Loucy (cell line): ENCODE data around the gene GABBR2.

Source experiments
- H2AFZ ChIP-seq: fragments of 200-600 bp; sonication (generic); 2 replicates; pipeline ENCODE4 v1.6.0; 2016; ENCODE audit warnings: antibody characterized with exemption, mild to moderate bottlenecking, low read length, moderate library complexity
- H3F3A ChIP-seq: fragments of 200-600 bp; 2 replicates; pipeline ENCODE4 v1.6.0; 2016; ENCODE audit warnings: antibody characterized with exemption, low read depth, mild to moderate bottlenecking
- H3K27me3 ChIP-seq: fragments of 200-600 bp; sonication (generic); 2 replicates; pipeline ENCODE4 v1.6.1; 2014; ENCODE audit warnings: low read length, mild to moderate bottlenecking; ENCODE audit not compliant: insufficient read depth, poor library complexity, severe bottlenecking
- H3K36me3 ChIP-seq: fragments of 200-600 bp; sonication (generic); 2 replicates; pipeline ENCODE4 v1.6.1; 2016; ENCODE audit warnings: low read length; ENCODE audit not compliant: insufficient read depth
- H3K4me1 ChIP-seq: fragments of 200-600 bp; sonication (generic); 2 replicates; pipeline ENCODE4 v1.5.1; 2014; ENCODE audit warnings: low read length, mild to moderate bottlenecking; ENCODE audit not compliant: insufficient read depth, poor library complexity, severe bottlenecking
- H3K4me2 ChIP-seq: fragments of 200-600 bp; sonication (generic); 2 replicates; pipeline ENCODE4 v1.6.0; 2014; ENCODE audit warnings: antibody characterized with exemption, low read length, low read depth, mild to moderate bottlenecking; ENCODE audit not compliant: poor library complexity, severe bottlenecking
- H3K4me3 ChIP-seq: fragments of 200-600 bp; sonication (generic); 2 replicates; pipeline ENCODE4 v1.5.1; 2014; ENCODE audit warnings: low read length, mild to moderate bottlenecking, mixed read lengths; ENCODE audit not compliant: poor library complexity, severe bottlenecking
- H3K79me2 ChIP-seq: fragments of 200-600 bp; sonication (generic); 2 replicates; pipeline ENCODE4 v1.6.1; 2014; ENCODE audit warnings: low read length; ENCODE audit not compliant: insufficient read depth
- H3K9ac ChIP-seq: fragments of 200-600 bp; sonication (generic); 2 replicates; pipeline ENCODE4 v1.6.0; 2014; ENCODE audit warnings: mild to moderate bottlenecking, low read depth, low read length, moderate library complexity; ENCODE audit not compliant: poor library complexity, severe bottlenecking
- H3K9me2 ChIP-seq: fragments of 200-600 bp; sonication (generic); replicated peaks from 2 replicates; pipeline ENCODE4 v1.6.1; 2016; ENCODE audit warnings: low read depth, low read length, mixed read lengths
- H3K9me3 ChIP-seq: fragments of 200-600 bp; sonication (generic); 2 replicates; pipeline ENCODE4 v1.6.1; 2014; ENCODE audit warnings: mild to moderate bottlenecking, antibody characterized with exemption, low read length, low read depth; ENCODE audit not compliant: insufficient read depth
- H4K20me1 ChIP-seq: fragments of 200-600 bp; sonication (generic); 2 replicates; pipeline ENCODE4 v1.6.0; 2014; ENCODE audit warnings: antibody characterized with exemption, low read length, mild to moderate bottlenecking; ENCODE audit not compliant: insufficient read depth, poor library complexity, severe bottlenecking
- EZH2phosphoT487 ChIP-seq: fragments of 200-600 bp; IDR thresholded peaks from 2 replicates; pipeline ENCODE4 v1.6.1; 2018; ENCODE audit warnings: antibody characterized with exemption, mild to moderate bottlenecking, moderate library complexity, borderline replicate concordance
- TF ChIP-seq, protein P1 (sequence below): fragments of 200-600 bp; sonication (generic); conservative IDR thresholded peaks from 2 replicates; pipeline ENCODE4 v1.5.1; 2014; ENCODE audit warnings: mild to moderate bottlenecking, antibody characterized with exemption, low read length

Gene GABBR2

DNA sequence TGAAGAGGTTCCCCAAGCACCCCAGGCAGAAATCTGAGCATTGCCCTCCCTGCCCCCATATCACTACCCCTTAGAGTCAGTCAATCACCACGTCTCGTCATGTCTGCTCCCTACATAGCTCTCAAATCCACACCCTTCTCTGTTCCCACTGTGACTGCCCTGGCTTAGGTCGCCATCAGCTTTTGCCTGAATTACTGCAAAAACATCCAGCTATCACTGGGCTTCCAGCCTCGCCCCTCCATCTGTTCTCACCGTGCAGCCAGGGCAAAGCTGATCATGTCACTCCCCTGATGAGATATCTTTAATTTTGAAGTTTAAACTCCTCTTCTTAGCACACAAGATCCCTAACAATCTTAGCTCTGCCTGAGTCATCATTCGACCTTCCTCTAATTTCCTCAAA, 363.7 kb downstream of the GABBR2 start:
- Histone ChIP-seq H3K9ac (no peak overlapping the region), H3K9me3 (no peaks in the 10 kb centered on the region), H4K20me1 (no peaks in the 10 kb centered on the region), H3K9me2 (no peaks in the 10 kb centered on the region), H3K79me2 (no peaks in the 10 kb centered on the region), H2AFZ (no peak overlapping the region), H3K4me1 (no peaks in the 10 kb centered on the region), H3K36me3 (no peaks in the 10 kb centered on the region), H3K4me3 (no peak overlapping the region), H3K27me3 (no peaks in the 10 kb centered on the region), H3K4me2 (no peak overlapping the region), H3F3A (no peaks in the 10 kb centered on the region)
- TF ChIP-seq, protein P1, sequence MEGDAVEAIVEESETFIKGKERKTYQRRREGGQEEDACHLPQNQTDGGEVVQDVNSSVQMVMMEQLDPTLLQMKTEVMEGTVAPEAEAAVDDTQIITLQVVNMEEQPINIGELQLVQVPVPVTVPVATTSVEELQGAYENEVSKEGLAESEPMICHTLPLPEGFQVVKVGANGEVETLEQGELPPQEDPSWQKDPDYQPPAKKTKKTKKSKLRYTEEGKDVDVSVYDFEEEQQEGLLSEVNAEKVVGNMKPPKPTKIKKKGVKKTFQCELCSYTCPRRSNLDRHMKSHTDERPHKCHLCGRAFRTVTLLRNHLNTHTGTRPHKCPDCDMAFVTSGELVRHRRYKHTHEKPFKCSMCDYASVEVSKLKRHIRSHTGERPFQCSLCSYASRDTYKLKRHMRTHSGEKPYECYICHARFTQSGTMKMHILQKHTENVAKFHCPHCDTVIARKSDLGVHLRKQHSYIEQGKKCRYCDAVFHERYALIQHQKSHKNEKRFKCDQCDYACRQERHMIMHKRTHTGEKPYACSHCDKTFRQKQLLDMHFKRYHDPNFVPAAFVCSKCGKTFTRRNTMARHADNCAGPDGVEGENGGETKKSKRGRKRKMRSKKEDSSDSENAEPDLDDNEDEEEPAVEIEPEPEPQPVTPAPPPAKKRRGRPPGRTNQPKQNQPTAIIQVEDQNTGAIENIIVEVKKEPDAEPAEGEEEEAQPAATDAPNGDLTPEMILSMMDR: no peak
- no peak for TF ChIP-seq EZH2phosphoT487

DNA sequence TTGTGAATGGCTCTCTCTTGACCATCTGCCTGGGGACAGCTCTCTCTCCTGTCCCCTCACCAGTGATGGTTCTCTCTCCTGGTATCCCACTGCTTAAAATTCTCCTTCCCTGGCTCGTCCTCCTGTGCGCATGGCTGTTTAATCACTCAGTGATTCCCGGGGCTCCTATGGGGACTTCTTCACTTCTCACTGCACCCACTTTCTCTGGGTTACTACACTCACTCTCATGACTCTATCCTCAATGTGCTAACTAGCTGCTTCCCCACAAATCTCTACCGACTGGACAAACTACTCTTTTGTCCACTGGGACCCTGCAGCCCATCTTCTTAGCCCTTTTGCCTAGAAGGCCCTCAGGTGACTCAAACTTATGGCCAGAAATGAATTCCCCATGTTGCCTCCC, 364.2 kb downstream of the GABBR2 start:
- H3K9me2 ChIP-seq: no peaks in the 10 kb centered on the region
- H2AFZ ChIP-seq: no peak overlapping the region
- H4K20me1 ChIP-seq: no peaks in the 10 kb centered on the region
- H3K9me3 ChIP-seq: no peaks in the 10 kb centered on the region
- H3K4me2 ChIP-seq: no peak overlapping the region
- H3K4me3 ChIP-seq: no peak overlapping the region
- H3K27me3 ChIP-seq: no peaks in the 10 kb centered on the region
- no peaks in the 10 kb centered on the region for H3K4me1 ChIP-seq
- no peaks in the 10 kb centered on the region for H3K79me2 ChIP-seq
- no peaks in the 10 kb centered on the region for H3K36me3 ChIP-seq
- TF ChIP-seq, protein P1: no peak
- no peak for TF ChIP-seq EZH2phosphoT487
- H3F3A ChIP-seq: no peaks in the 10 kb centered on the region
- H3K9ac ChIP-seq: no peak overlapping the region

DNA sequence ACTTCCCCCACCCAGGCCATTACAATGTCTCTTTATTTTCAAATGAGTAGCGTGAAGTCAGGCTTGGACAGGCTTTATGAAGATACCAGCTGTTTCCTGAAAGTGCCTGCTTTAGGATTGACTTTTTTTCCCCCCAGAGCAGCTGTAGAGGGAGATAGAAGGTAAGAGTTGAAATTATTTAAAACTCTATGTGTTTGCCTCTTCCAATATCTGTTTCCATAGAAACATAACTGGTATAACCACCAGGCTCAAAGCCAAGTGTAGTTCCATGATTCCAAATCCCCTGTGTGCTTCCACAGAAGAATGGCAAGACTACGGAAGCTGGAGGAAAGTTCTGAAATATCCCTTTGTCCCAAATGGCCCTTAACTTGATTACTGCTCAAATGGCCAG, 365.9 kb downstream of the GABBR2 start:
- Histone ChIP-seq H3K4me1 (no peaks in the 10 kb centered on the region), H3K79me2 (no peaks in the 10 kb centered on the region), H3K4me2 (no peak overlapping the region), H3K9ac (no peak overlapping the region), H3K27me3 (no peaks in the 10 kb centered on the region), H3K4me3 (no peak overlapping the region), H2AFZ (no peak overlapping the region), H4K20me1 (no peaks in the 10 kb centered on the region), H3K9me3 (no peaks in the 10 kb centered on the region), H3F3A (no peaks in the 10 kb centered on the region), H3K36me3 (no peaks in the 10 kb centered on the region), H3K9me2 (no peaks in the 10 kb centered on the region)
- TF ChIP-seq, protein P1: no peak
- TF ChIP-seq EZH2phosphoT487: no peak
